ENCODE data around the gene HSPA4L. TPM values are rescaled to one million over a fixed set of nuclear protein-coding genes. Genes with fewer than 3 reads are reported as not detected.

HSPA4L gene
- total RNA-seq, 1 experiment from 2014 or later, result 5.3 TPM

- Histone ChIP-seq H3K27me3 (ENCODE audit: insufficient read depth, low read length) (no peaks in the 10 kb centered on the region), H3K9me3 (ENCODE audit: control insufficient read depth, low read depth, low read length) (no peaks in the 10 kb centered on the region), H3K4me2 (ENCODE audit: insufficient read depth, insufficient read length, low read length) (no peak overlapping the region), H3K14ac (ENCODE audit: insufficient read depth, low read length) (no peak overlapping the region), H2BK20ac (ENCODE audit: low read depth, low read length, poor library complexity, severe bottlenecking) (no peak overlapping the region), H3K9ac (ENCODE audit: extremely low read depth, insufficient read length, low read length) (no peak overlapping the region), H3K27ac (ENCODE audit: insufficient read length, low read depth, low read length) (no peak overlapping the region), H2BK120ac (ENCODE audit: low read depth, low read length, poor library complexity, severe bottlenecking) (no peak overlapping the region), H3K4ac (ENCODE audit: low read depth, low read length) (no peak overlapping the region), H2BK15ac (ENCODE audit: low read depth, low read length) (no peak overlapping the region), H2AFZ (ENCODE audit: low read length) (no peak overlapping the region), H3K23me2 (ENCODE audit: insufficient read length, low read depth, low read length, poor library complexity, severe bottlenecking) (no peaks in the 10 kb centered on the region), H2BK5ac (ENCODE audit: insufficient read length, low read length) (no peak overlapping the region), H3K18ac (ENCODE audit: insufficient read length, low read depth, low read length) (no peak overlapping the region), H2BK12ac (ENCODE audit: insufficient read length, low read depth, low read length) (no peak overlapping the region), H3K79me1 (ENCODE audit: insufficient read depth, low read depth, low read length, poor library complexity, severe bottlenecking) (no peaks in the 10 kb centered on the region), H2AK5ac (ENCODE audit: insufficient read length, low read length) (no peak overlapping the region), H3K4me1 (ENCODE audit: insufficient read depth, low read length) (no peaks in the 10 kb centered on the region), H3T11ph (ENCODE audit: low read length) (no peak overlapping the region), H4K8ac (replicated peaks; ENCODE audit: insufficient read length, low read depth, low read length) (no peak overlapping the region), H3K56ac (ENCODE audit: insufficient read length, low read depth, low read length) (no peak overlapping the region), H4K20me1 (ENCODE audit: control insufficient read depth, insufficient read depth, insufficient read length) (no peaks in the 10 kb centered on the region), H3K79me2 (ENCODE audit: insufficient read depth, low read length) (no peaks in the 10 kb centered on the region), H4K5ac (ENCODE audit: insufficient read length, low read depth, low read length) (no peak overlapping the region), H3K23ac (ENCODE audit: insufficient read length, low read depth, low read length) (no peak overlapping the region), H4K91ac (ENCODE audit: insufficient read length, low read depth, low read length) (no peak overlapping the region)
- Mint-ChIP-seq H3K27me3 (ENCODE audit: low read depth) (no peaks in the 10 kb centered on the region), H3K4me1 (no peaks in the 10 kb centered on the region), H3K27ac (no peak overlapping the region), H3K36me3 (ENCODE audit: insufficient read depth in 1 of 3, low read depth in 3 of 3) (no peaks in the 10 kb centered on the region; a peak in 1 of 7 replicates), H3K9me3 (no peaks in the 10 kb centered on the region), H3K4me3 (no peak overlapping the region)
- TF ChIP-seq CTCF (conservative IDR thresholded peaks at IDR 0.05), result no peak
- DNase-seq, result no peak
- WGBS (ENCODE audit: extremely low coverage, insufficient read length, low lambda C conversion rate), result no CpG with 5 or more reads among the region's 3 CpGs
Measured at GRCh38 chr4:127810551-127810950, 28.4 kb downstream of the HSPA4L start.
